ENCODE measurements around the gene RPS18. TPM values are rescaled to one million over a fixed set of nuclear protein-coding genes. Genes with fewer than 3 reads are reported as not detected.

Gene RPS18
- total and polyA plus RNA-seq, 9 of the 15 experiments (the other 6 are each of a cell fraction or from before 2014, with no cell fraction given) = 5,023 to 17,516 (median 8,131) TPM

DNA sequence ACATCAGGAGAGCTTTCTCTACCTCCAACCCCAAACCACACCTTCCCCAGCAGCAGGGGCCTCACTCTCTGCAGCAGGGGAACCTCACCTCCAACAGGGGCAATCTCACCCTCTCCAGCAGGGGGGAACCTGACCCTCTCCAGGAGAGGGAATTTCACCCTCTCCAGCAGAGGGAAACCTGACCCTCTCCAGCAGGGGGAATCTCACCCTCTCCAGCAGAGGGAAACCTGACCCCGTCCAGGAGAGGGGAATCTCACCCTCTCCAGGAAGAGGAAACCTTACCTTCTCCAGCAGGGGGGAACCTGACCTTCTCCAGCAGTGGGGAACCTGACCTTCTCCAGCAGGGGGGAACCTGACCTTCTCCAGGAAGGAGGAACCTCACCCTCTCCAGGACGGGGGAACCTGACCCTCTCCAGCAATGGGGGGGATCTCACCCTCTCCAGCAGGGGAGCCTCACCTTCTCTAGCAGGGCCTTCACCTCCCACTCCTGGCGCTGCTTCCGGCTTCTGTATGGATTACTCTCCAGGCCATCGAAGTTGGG is 8.2 kb downstream of the RPS18 start (continued):
- TF ChIP-seq AFF1 (IDR thresholded peaks at IDR 0.05; ENCODE audit: low read depth in 1 of 2, partially characterized antibody in 2 of 2) (peak in 1 of 2 experiments; percentile 38), KAT7 (CRISPR knock-in tag; IDR thresholded peaks at IDR 0.05; ENCODE audit: borderline replicate concordance) (peak; percentile 29; the same call in 1 of the 2 replicates), PHF20 (IDR thresholded peaks at IDR 0.05; ENCODE audit: partially characterized antibody) (peak; percentile 25), NFIC (IDR thresholded peaks at IDR 0.05) (peak; percentile 7; the same call in 1 of the 2 replicates), ELF4 (CRISPR knock-in tag; IDR thresholded peaks at IDR 0.05) (no peak), ZNF347 (CRISPR knock-in tag; IDR thresholded peaks at IDR 0.05; ENCODE audit: low read depth) (no peak), ZNF778 (CRISPR knock-in tag; IDR thresholded peaks at IDR 0.05) (no peak), SMARCE1 (IDR thresholded peaks at IDR 0.05) (no peak), ZNF639 (CRISPR knock-in tag; conservative IDR thresholded peaks at IDR 0.05 in 1 of 2, IDR thresholded peaks at IDR 0.05 in 1 of 2) (0 out of 4 replicates have a peak, but pooled peaks of 1 of the 2 experiments have one; percentile 45), MCM5 (IDR thresholded peaks at IDR 0.05; ENCODE audit: low read depth) (no peak)
- TF ChIP-seq, protein P1, sequence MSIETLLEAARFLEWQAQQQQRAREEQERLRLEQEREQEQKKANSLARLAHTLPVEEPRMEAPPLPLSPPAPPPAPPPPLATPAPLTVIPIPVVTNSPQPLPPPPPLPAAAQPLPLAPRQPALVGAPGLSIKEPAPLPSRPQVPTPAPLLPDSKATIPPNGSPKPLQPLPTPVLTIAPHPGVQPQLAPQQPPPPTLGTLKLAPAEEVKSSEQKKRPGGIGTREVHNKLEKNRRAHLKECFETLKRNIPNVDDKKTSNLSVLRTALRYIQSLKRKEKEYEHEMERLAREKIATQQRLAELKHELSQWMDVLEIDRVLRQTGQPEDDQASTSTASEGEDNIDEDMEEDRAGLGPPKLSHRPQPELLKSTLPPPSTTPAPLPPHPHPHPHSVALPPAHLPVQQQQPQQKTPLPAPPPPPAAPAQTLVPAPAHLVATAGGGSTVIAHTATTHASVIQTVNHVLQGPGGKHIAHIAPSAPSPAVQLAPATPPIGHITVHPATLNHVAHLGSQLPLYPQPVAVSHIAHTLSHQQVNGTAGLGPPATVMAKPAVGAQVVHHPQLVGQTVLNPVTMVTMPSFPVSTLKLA (conservative IDR thresholded peaks at IDR 0.05) = peak in 1 of 2 experiments; percentile 54; a peak in 1 of 4 replicates
- TF ChIP-seq, protein P2, sequence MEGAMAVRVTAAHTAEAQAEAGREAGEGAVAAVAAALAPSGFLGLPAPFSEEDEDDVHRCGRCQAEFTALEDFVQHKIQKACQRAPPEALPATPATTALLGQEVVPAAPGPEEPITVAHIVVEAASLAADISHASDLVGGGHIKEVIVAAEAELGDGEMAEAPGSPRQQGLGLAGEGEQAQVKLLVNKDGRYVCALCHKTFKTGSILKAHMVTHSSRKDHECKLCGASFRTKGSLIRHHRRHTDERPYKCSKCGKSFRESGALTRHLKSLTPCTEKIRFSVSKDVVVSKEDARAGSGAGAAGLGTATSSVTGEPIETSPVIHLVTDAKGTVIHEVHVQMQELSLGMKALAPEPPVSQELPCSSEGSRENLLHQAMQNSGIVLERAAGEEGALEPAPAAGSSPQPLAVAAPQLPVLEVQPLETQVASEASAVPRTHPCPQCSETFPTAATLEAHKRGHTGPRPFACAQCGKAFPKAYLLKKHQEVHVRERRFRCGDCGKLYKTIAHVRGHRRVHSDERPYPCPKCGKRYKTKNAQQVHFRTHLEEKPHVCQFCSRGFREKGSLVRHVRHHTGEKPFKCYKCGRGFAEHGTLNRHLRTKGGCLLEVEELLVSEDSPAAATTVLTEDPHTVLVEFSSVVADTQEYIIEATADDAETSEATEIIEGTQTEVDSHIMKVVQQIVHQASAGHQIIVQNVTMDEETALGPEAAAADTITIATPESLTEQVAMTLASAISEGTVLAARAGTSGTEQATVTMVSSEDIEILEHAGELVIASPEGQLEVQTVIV (CRISPR knock-in tag; IDR thresholded peaks at IDR 0.05; ENCODE audit: borderline replicate concordance) = no peak
- TF ChIP-seq, protein P3, sequence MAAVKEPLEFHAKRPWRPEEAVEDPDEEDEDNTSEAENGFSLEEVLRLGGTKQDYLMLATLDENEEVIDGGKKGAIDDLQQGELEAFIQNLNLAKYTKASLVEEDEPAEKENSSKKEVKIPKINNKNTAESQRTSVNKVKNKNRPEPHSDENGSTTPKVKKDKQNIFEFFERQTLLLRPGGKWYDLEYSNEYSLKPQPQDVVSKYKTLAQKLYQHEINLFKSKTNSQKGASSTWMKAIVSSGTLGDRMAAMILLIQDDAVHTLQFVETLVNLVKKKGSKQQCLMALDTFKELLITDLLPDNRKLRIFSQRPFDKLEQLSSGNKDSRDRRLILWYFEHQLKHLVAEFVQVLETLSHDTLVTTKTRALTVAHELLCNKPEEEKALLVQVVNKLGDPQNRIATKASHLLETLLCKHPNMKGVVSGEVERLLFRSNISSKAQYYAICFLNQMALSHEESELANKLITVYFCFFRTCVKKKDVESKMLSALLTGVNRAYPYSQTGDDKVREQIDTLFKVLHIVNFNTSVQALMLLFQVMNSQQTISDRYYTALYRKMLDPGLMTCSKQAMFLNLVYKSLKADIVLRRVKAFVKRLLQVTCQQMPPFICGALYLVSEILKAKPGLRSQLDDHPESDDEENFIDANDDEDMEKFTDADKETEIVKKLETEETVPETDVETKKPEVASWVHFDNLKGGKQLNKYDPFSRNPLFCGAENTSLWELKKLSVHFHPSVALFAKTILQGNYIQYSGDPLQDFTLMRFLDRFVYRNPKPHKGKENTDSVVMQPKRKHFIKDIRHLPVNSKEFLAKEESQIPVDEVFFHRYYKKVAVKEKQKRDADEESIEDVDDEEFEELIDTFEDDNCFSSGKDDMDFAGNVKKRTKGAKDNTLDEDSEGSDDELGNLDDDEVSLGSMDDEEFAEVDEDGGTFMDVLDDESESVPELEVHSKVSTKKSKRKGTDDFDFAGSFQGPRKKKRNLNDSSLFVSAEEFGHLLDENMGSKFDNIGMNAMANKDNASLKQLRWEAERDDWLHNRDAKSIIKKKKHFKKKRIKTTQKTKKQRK (IDR thresholded peaks at IDR 0.05; ENCODE audit: borderline replicate concordance, low read depth, low read length) = no peak

All from K562 (cell line).